Measurements from ENCODE around the gene TUBGCP6.

The TUBGCP6 gene

DNA sequence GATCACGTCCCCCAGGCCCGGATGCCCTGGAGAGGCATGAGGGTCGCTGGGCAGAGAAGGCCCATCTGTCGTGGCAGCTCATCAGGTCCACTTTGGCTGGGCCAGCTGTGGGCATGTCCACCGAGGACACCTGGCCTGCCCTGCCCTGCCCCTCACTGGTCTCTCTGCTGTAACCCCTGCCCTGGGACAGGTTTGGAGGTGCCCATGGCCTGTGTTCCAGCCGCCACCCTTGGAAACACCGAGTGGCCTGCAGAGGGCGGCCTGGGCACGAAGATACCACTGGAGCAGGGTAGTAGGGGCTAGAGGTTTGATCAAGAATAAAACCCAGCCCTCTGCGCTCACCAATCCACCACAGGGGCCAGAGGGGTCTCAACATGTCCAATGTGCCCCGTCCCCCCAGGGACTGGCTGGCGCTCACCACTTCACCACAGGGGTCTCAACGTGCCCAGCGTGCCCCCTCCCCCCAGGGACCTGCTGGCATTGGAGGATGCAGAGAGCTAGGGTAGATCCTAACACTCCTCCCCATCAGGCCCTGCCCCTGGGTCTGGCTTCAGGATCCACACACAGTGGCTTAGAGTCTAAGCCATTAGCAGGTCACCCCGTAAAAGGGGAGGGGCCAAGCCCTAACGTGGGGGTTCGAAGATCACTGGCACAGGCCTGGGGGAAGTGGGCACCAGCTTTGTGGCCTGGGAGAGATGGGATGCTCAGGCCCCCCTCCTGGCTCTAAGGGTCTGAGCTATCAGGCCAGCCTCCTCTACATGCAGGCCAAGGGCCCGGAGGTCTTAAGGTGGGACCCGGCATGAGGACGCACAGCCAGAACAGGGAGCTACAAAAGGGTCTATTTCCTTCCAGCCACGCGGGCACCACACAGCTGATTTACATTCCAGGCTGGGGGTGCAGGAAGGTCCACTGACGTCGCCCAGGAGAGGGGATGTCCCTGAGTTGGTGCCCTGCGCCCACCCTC lies 7.5 kb upstream of the TUBGCP6 start:
- DNase-seq (ENCODE audit: extremely low read depth in 1 of 2, low read depth in 1 of 2), result peak in 1 of 2 donors; percentile 62

DNA sequence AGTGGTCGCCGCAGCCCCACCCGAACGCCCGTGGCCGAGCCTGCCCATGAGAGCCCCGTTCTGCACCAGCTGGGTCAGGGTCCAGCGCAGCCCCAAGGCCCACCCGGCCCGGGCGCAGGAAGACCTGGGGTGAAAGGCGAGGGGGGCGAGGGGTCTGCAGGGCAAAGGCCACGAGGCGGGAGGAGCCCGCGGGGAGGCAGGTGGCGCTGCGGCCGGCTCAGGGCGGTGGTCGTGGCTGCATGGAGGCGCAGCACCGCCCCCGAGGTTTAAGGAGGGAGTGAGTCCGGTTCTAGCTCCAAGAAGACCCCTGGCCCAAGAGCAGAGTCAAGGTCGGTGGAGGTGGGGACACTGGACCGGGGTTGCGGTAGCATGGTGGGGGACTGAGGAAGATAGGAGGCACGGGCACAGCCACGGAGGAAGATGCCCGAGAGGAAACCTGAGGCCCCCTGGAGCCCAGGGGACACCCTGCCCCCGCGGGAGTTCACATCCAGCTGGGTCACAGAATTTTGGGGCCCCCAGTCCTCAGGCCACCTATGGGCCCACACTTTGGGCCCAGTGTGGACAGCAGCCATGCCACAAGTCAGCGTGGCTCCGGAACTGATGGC lies 6.8 kb upstream of the TUBGCP6 start:
- DNase-seq (ENCODE audit: extremely low read depth in 1 of 2, low read depth in 1 of 2), result no peak

DNA sequence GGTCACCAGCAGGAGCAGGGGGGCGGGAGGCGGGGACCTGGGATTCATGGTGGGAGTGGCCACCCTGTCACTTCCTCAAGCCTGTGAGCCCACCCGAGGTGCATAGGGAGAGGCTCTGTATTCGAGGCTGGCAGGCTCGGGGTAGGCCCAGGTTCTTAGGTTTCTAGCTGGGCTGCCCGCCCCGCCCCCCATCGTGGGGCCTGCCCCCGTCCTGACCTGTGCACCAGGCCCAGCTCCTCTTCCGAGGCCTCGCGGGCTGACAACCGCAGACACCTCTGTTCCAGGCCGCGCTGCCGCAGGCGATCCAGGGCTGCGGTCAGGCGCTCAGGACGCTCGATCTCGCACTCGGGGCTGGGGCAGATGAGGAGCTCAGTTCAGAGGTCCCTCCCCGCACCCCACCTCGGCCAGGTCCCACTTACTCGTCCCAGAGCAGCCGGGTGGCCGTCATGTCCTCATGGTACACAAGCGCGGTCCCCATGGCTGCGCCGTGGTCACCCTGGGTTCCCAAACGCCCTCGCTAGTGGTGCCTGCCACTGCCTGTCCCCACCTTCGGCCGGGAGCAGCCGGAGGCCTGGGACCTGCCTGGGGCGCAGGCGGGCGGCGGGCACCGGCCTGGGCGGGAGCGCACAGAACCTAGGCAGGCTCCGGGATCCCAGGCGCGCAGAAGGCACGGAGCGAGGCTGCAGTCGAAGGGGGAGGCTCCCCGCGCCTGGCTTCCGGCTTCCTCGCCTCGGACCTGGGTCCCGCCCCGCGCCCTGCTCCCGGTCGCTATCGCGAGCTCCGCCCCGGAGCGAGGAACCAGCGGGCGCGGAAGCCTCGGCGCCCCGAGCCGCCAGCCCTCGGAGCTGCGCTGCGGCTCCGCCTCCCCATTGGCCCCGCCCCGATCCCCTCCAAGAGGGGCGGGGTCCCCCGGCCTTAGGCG lies 6.0 kb upstream of the TUBGCP6 start, which contains the start of gene HDAC10:
HDAC10 (minus strand) TSS at position 711 of the 922 bp plus-strand sequence; CDS start at position 478, 233 bp downstream.
- DNase-seq (ENCODE audit: extremely low read depth in 1 of 2, low read depth in 1 of 2), result peak in 1 of 2 donors; percentile 69

DNA sequence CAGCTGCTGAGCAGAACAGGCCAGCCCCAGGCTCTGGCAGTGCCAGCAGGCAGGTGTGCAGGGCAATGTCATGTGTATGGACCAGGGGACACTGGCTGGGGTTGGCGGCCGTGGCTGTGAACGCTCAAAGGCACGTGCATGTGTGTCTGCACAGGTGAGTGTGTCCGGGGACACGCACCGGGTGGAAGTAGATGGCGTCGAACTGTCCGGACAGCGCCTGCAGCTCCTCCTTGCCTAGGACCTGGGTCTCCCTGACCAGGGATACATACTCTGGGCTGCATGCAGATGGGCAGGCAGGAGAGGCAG lies 5.4 kb upstream of the TUBGCP6 start:
- DNase-seq (ENCODE audit: extremely low read depth in 1 of 2, low read depth in 1 of 2), result no peak

DNA sequence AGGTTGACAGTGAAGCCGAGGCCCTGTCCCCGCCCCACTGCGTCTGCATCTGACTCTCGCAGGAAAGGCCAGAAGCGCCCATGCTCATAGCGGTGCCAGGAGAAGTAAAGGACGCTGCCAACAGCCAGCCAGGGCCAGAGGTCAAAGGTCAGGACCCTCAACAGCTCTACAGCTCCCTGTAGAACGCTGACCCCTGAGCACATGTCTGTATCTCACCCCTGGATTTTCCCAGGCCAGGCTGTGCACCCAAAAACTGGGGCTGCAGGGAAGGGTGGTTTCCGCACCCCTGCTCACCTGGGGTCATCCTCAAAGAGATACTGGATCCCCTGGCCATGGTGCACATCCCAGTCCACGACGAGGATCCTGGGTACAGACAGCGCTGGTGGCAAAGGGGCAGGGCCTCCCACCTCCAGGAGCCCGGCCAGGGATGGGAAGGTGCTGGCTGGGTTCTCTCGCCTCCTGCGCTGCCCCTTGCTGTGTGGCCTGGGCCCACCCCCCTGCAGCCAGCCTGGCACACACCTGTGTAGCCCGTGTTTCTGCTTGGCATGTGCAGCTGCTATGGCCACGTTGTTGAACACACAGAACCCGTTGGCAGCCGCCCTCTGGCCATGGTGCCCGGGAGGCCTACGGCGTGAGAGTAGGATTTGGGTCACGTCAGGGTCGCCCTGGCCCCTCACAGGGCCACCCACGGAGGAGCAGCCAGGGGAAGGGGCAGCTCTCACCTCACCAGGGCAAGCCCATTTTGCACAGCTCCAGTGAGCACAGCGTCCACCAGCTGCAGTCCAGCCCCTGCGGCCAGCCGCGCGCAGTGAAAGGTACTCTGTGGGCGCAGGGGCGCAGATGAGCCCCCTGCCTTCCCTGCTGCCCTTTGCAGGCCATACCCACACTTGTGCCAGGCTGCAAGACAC lies 4.8 kb upstream of the TUBGCP6 start:
- no peak for DNase-seq (ENCODE audit: extremely low read depth in 1 of 2, low read depth in 1 of 2)

DNA sequence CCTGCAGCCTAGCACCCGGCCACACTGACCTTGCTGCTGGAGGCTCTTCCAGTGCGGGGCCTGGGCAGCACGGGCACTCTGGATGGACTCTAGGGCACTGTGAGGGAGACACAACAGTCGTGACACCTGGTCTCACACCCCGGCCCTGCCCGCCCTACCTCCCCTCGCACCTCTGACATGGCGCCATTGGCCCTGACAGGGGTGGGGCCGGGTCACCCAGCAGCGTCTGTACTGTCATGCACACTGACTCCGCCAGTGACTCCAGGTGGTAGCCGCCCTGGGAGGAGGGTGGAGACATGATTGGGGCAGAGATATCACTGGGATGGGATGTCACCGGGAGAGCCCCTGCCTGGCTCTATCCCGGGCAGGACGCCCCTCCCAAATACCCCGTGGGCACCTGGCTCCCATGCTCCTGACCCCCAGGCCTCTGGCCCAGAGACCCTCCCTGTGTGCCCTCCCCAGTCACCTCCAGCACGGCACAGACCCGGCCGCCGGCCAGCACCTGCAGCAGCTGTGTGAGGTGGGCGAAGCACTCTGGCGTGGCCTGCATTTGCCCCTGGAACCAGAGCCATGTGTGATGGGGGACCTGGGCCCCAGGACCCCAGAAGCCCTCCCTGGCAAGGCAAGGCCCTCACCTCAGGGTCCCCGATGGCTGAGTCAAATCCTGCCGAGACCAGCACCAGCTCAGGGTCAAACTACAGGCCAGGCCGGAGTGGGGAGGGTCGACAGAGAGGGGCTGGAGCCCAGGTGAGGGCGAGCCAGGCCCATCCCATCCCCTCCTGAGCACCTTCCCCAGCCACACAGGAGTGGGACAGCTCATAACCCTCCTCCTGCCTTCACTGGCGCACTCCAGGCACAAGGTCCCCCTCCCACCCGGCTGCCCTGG lies 3.6 kb upstream of the TUBGCP6 start:
- DNase-seq (ENCODE audit: extremely low read depth in 1 of 2, low read depth in 1 of 2), result no peak

DNA sequence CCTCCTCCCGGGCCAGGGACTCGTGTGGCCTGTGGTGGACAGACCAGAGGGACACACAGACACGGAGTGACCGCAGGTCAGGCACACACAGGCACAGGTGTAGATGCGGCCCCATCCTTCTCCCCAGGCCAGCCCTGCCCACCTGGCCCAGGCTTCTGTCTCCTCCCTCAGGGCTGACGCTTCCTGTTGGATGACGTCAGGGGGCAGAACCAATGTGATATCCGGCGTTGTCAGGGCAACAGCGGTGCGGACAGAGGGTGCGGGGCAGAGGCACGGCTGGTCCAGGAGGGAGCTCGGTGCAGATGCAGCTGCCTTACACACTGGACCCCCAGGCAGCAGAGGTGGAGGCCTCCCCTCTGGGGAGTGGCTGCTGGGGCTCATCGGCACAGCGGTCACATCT lies 2.9 kb upstream of the TUBGCP6 start:
- no peak for DNase-seq (ENCODE audit: extremely low read depth in 1 of 2, low read depth in 1 of 2)

DNA sequence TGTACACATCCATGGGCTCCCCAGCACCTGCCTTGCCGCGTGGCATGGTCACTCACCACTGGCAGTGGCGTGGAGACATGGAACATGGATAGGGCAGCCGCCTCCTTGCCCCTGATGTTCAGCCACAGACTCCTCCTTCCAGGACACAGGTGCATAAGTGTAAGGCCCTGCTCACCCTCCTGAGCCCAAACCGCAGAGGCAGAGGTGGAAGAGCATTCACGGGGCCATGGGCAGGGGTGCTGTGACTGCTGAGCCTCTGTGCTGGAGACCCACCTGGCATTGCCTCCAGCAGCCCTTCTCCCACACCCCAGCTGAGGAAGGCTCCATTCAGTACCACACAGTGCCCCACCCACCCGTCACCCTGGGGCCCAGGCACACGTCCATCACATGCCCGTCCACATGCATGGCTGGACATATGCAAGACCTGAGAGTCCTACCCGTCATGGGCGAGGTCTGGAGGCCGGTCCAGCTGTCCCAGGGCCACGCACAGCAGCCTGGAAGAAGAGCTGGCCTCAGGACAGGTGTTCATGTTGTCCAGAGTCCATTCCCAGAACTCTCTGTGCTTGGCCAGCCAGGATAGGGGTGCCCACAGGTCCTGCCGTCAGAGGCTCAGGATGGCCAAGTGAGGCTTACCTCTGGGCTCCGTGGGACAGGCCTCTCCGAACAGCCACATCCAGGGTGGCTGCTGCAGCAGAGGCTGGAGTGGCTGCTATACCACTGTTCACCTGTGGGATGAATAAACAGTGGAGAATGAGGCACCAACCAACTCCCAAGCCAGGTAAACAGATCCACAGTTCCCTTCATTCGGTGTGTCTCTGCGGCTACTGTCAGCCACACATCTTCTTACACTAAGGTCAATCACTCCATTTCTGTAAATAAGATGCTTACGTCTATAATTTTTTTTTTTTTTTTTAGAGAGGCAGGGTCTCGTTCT lies 1.7 kb upstream of the TUBGCP6 start:
- no peak for DNase-seq (ENCODE audit: extremely low read depth in 1 of 2, low read depth in 1 of 2)

DNA sequence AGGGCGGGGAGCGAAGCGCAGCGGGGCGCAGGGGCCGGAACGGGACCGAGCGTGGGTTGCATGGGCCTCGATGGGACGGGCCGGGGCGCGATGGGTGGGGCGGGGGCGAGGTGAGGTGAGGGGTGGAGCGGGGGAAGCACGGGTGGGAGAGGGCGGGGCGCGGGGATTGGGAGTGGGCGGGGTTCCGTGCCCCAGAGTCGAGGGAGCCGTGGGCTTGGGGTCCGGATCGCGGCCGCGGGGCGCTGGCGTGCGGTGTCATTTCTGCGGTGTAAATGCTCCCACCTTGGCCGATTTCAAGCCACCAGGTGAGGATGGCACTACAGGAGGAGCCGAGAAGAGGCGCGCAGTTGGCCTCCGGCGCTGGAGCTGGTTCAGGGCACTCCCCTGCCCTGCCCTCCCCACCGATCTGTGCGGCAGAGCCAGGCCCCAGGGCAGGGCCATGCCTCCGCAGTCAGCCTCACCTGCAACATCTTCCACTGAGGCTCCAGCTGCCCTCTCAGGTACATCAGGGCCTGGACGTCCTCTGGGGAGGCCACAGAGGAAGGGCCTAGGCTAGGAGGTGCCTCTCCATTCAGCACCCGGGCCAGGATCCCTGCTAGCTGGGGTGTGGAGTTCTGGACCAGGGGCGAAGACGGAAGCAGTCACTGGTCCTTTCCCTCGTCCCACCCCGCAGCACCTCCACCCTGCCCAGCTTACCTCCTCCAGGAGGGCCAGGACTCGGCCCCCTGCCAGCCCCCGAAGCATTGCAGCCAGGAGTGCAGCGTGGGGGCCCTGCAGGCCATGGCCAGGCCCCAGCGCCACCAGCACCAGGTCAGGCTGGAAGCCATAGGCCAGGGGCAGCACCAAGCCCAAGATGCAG lies 620 bp upstream of the TUBGCP6 start:
- DNase-seq (ENCODE audit: extremely low read depth in 1 of 2, low read depth in 1 of 2), result no peak

DNA sequence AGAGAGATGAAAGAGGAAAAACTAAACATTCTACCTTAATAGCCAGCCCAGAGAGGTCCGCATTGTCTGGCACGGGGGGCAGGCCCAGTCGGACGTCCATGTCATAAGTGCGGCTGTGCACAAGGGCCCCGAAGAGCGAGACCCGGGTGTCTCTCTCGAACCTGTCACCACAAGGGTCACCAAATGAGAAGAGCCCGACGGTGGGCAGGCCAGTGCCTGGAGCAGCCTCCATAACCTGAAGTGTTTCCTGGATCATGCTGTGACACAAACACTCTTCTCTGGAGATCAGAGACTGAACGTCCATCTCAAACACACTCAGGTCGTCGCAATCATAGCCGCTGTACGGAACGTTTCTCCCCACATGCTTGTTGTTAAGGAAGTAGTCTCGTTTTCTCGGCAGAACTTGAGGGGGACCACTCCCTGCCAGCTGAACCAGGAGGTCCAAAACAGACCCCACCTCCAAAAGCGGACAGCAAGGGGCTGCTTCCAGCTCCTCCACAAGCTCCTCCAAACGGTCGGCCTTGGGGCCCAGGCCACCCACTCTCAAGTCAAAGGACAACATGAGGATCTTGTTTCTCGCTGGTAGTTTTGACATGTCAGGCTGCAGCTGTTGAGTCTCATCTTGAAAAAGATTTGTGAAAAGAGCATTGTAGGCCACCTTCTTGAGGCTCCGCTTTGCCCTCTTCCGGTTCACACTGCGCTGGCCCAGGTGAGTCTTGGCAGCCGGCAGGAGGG lies 971 bp downstream of the TUBGCP6 start:
- DNase-seq (ENCODE audit: extremely low read depth in 1 of 2, low read depth in 1 of 2), result no peak

DNA sequence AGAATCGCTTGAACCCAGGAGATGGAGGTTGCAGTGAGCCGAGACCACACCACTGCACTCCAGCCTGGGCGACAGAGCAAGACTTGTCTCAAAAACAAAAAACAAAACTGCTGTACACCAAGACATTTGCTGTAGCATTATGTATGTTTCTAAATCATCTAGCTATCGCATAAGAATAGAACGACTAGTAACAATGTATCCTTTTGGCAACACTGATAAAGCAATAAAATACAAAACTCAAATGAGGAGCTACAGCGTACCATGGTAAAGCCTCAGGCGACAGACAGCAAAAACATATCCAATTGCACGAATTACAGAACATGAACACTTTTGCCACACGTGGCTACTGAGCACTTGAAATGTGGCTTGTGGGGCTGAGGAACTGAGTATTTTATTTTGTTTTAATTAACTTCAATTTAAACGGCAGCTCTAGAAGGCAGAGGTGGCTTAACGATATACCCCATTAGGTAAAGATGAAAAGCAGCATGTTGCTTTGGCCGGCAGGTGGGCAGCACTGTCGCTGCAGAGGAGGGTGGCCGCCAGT lies 2.3 kb downstream of the TUBGCP6 start:
- DNase-seq (ENCODE audit: extremely low read depth in 1 of 2, low read depth in 1 of 2), result no peak

DNA sequence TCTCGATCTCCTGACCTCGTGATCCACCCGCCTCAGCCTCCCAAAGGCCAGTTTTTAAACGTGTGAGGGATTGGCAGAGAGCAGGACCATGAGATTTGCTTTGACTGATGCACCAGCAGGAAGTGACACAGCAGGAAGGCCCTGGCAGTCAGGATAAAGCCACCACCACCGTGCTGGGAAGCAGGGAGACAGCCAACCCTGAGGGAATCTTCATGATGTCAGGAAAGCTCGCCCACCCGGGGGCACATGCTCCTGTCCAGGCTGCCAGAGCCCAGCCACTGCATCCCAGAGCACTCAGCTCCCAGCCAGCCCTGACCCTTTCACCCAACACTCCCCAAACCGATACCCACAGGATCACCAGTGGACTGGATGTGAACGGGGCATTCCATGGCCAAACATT lies 6.1 kb downstream of the TUBGCP6 start:
- DNase-seq (ENCODE audit: extremely low read depth in 1 of 2, low read depth in 1 of 2), result no peak

DNA sequence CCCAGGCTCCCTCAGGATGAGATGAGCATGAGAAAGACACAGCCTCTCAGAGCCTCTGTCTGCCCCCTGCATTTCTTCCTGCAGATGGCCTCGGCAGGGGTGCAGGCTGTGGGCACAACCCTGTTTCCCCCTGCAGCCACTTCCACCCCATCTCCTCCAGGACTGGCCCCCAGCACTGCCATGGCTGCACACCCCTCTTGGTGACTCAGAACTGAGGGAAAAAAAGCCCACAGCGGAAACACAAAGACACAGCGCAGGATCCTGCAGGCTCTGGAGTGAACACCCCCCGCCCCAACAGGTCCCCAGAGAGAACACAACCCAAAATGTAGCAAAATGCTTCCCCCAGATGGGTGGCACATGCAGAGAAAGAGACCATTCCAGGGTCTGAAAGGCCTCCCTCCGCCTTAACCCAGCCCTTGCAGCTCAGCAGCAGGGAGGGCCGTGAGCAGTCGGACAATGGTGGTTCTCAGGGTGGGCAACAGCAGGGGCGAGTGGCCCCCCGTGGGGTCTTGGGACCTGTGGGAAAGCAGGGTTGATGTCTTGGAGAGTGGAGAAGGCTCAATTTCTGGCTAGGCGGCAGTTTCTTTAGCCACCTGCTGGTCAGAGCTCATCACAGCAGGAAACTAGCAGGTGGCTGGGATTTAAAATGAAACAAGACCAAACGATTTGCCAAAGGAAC lies 8.0 kb downstream of the TUBGCP6 start:
- DNase-seq (ENCODE audit: extremely low read depth in 1 of 2, low read depth in 1 of 2), result no peak

DNA sequence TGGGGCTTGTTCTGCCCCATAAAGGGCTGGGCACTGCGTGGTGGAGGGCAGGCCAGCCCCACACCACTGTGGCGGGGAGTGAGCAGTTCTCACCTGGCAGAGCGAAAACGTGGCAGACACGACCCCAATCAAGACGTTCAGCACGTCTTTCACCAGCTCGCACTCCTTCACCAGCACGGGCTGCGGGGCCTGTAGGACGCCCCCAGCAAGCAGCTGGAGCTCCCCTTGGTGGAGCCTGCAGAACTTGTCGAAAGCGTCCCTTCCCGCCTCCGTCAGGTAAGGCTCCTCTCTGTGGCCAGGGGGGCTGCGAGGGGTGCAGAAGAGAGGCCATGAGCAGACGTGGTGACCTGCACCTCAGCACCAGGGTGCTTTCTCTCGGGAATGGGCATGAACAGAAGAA lies 11.6 kb downstream of the TUBGCP6 start:
- no peak for DNase-seq (ENCODE audit: extremely low read depth in 1 of 2, low read depth in 1 of 2)

DNA sequence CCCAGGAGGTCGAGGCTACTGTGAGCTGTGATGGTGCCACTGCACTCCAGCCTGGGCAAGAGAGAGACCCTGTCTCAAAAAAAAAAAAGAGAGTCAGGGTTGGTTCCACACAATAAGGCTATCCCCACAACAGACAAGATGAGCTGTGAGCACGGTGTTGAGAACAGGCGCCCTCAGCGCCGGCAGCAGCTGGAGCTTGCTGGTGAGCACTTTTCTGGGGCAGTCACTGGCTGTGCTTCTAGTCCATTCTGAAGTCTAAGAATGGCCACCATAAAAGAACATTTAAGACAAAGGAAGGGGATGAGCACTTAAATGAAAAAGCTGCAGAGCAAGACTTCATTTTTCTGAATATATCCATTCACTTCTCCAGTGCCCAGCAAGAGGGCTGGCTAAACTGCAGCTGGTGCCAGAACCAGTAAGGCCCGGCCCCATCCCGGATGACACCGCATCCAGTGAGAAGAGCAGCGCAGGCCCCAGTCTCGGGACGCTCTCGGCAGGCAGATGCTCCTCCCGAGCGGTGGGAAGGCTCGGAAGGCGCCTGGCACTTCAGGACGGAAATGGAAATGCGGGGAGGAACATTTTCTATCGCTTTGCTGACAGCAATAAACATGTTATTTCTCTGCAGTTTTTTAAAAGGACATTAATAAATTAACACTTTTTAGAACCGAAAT lies 12.2 kb downstream of the TUBGCP6 start:
- DNase-seq (ENCODE audit: extremely low read depth in 1 of 2, low read depth in 1 of 2), result no peak
